Endothelial cell of umbilical vein (primary cell): ENCODE results near the gene SNRPA. TPM values are rescaled to one million over a fixed set of nuclear protein-coding genes. Genes with fewer than 3 reads are reported as not detected.

ENCODE experiments used
- BruUV-seq: library from RNA; stranded (reverse); fragments of 400-500 nt; replicated peaks from 2 replicates; lab custom pipeline; 2021; lab: Mats Ljungman, UMichigan
- CTCF ChIA-PET: fragments of 300-600, 350-600 bp; sonication (Branson Sonifier 250); formaldehyde crosslinking; loops from one replicate; lab custom pipeline; 2021; ENCODE audit warnings: antibody characterized with exemption, inconsistent platforms; lab: Charles Lee
- POLR2A ChIA-PET: fragments of 300-600, 350-600 bp; sonication (Branson Sonifier 250); formaldehyde crosslinking; loops from one replicate; lab custom pipeline; 2021; ENCODE audit warnings: antibody characterized with exemption, inconsistent platforms; lab: Charles Lee
- DNase-seq: peaks from one replicate; pipeline ENCODE4 v3.0.0-alpha.2; 2011; ENCODE audit warnings: low read depth, low spot score
- FAIRE-seq: peaks from 2 replicates; lab custom pipeline; 2011; peaks lifted over from hg19 to GRCh38; lab: Jason Lieb, UNC
- H2AFZ ChIP-seq: 2 replicates; pipeline ENCODE4 v1.6.0; 2012; ENCODE audit warnings: low read depth, low read length, control low read depth, inconsistent platforms
- H3K27ac ChIP-seq: 2 replicates; pipeline ENCODE4 v1.5.1; 2011; ENCODE audit warnings: low read depth, mild to moderate bottlenecking, control low read depth, low read length, moderate library complexity; ENCODE audit not compliant: insufficient read depth
- H3K27me3 ChIP-seq, 2 experiments: 2 replicates each; pipeline versions ENCODE4 v1.6.0 to v1.6.1; 2011; ENCODE audit warnings: low read length in 2 of 2, mixed read lengths in 1 of 2; ENCODE audit not compliant: control insufficient read depth in 2 of 2, insufficient read depth in 2 of 2
- H3K36me3 ChIP-seq, 2 experiments: 2 replicates in 1 of 2; 3 replicates in 1 of 2; pipeline ENCODE4 v1.5.1; 2011; ENCODE audit warnings: low read length in 2 of 2, mild to moderate bottlenecking in 1 of 2, moderate library complexity in 1 of 2; ENCODE audit not compliant: control insufficient read depth in 2 of 2, insufficient read depth in 2 of 2; ENCODE audit errors: extremely low read depth in 1 of 2
- H3K4me1 ChIP-seq: 3 replicates; pipeline ENCODE4 v1.5.1; 2011; ENCODE audit warnings: mild to moderate bottlenecking, low read length; ENCODE audit not compliant: control insufficient read depth, insufficient read depth; ENCODE audit errors: extremely low read depth
- H3K4me2 ChIP-seq: 2 replicates; pipeline ENCODE4 v1.6.1; 2011; ENCODE audit warnings: low read length, control low read depth, mixed read lengths; ENCODE audit not compliant: insufficient read depth
- H3K4me3 ChIP-seq, 3 experiments: fragments of 200-600 bp in 1 of 3; sonication (generic), shearing (Covaris generic) in 1 of 3; replicated peaks in 1 of 3; 2 replicates each; pipeline ENCODE4 v1.5.1; 2011 to 2016; ENCODE audit warnings: control low read depth in 3 of 3, low read length in 3 of 3, mild to moderate bottlenecking in 2 of 3, inconsistent platforms in 1 of 3, low read depth in 1 of 3, moderate library complexity in 1 of 3; ENCODE audit not compliant: insufficient read depth in 1 of 3
- H3K79me2 ChIP-seq: 2 replicates; pipeline ENCODE4 v1.6.0; 2012; ENCODE audit warnings: low read length, inconsistent platforms; ENCODE audit not compliant: control insufficient read depth, insufficient read depth
- H3K9ac ChIP-seq: replicated peaks from 2 replicates; pipeline ENCODE3; 2011; ENCODE audit warnings: low read length, control low read depth; ENCODE audit not compliant: insufficient read depth; ENCODE audit errors: extremely low read depth
- H3K9me1 ChIP-seq: replicated peaks from 3 replicates; pipeline ENCODE4 v1.6.0; 2011; ENCODE audit warnings: mild to moderate bottlenecking, low read length; ENCODE audit not compliant: control insufficient read depth, insufficient read depth; ENCODE audit errors: extremely low read depth
- H3K9me3 ChIP-seq: replicated peaks from 2 replicates; pipeline ENCODE4 v1.5.1; 2012; ENCODE audit warnings: low read length, inconsistent platforms; ENCODE audit not compliant: control insufficient read depth, insufficient read depth
- H4K20me1 ChIP-seq: replicated peaks from 2 replicates; pipeline ENCODE3; 2011; ENCODE audit warnings: mild to moderate bottlenecking, low read length; ENCODE audit not compliant: control insufficient read depth, insufficient read depth; ENCODE audit errors: extremely low read depth
- EZH2 ChIP-seq: IDR thresholded peaks from 2 replicates; pipeline ENCODE4 v1.6.1; 2012; ENCODE audit warnings: borderline replicate concordance, low read depth, mild to moderate bottlenecking, moderate library complexity, low read length, inconsistent platforms; ENCODE audit not compliant: severe bottlenecking
- FOS ChIP-seq: IDR thresholded peaks from 2 replicates; pipeline ENCODE4 v1.6.1; 2011; ENCODE audit warnings: mild to moderate bottlenecking, low read length, moderate library complexity, borderline replicate concordance; ENCODE audit not compliant: insufficient read depth
- GATA2 ChIP-seq: IDR thresholded peaks from 2 replicates; pipeline ENCODE4 v1.7.0; 2011; ENCODE audit warnings: low read depth, mild to moderate bottlenecking, moderate library complexity, mixed read lengths, low read length; ENCODE audit not compliant: insufficient read length, insufficient read depth
- JUN ChIP-seq: IDR thresholded peaks from 2 replicates; pipeline ENCODE4 v1.6.1; 2011; ENCODE audit warnings: borderline replicate concordance, low read depth; ENCODE audit not compliant: insufficient read length, insufficient read depth
- MYC ChIP-seq: IDR thresholded peaks from one replicate; pipeline ENCODE4 v1.6.1; 2011; ENCODE audit warnings: mild to moderate bottlenecking, low read depth, low read length
- POLR2A ChIP-seq: IDR thresholded peaks from 2 replicates; pipeline ENCODE4 v1.6.1; 2012; ENCODE audit warnings: low read depth, mild to moderate bottlenecking, control low read depth, low read length
- POLR2AphosphoS5 ChIP-seq: IDR thresholded peaks from 2 replicates; pipeline ENCODE4 v1.6.1; 2012; ENCODE audit warnings: low read depth, mild to moderate bottlenecking, control low read depth, low read length, moderate library complexity; ENCODE audit not compliant: insufficient read depth
- dilution Hi-C: fragments of 300-500 bp; cut with MboI; formaldehyde crosslinking; loops from one replicate; pipeline ENCODE4 v1.15.0; 2019; ENCODE audit warnings: low sequenced_read_pairs; ENCODE audit not compliant: extremely low pct_ligation_motif_present
- intact Hi-C: fragments of 100-400 bp; cut with micrococcal nuclease; formaldehyde crosslinking; loops from one replicate; pipeline ENCODE4 v1.10.0; 2022
- polyA plus RNA-seq, 4 experiments: library from polyadenylated mRNA; depleted of rRNA in 3 of 4; stranded (reverse) in 3 of 4; unstranded in 1 of 4; fragments of >200 nt; gene quantifications; 2 replicates each; pipeline versions ENCODE4 v1.2.1 to v1.2.3, GENCODE V29; 2011 to 2012; ENCODE audit warnings: missing spikeins in 1 of 4
- total RNA-seq: library from RNA; stranded (reverse); gene quantifications from 2 replicates; pipeline ENCODE4 v1.2.3, GENCODE V29; 2021
- TF ChIP-seq, protein P1 (sequence below): IDR thresholded peaks from 2 replicates; pipeline ENCODE4 v1.6.1; 2011; ENCODE audit not compliant: insufficient read depth, insufficient read length
- TF ChIP-seq, protein P2 (sequence below), 2 donors: IDR thresholded peaks; 1 replicate in 1 of 2; 2 replicates in 1 of 2; pipeline ENCODE4 v1.5.1; 2011; ENCODE audit warnings: low read length in 2 of 2, mild to moderate bottlenecking in 2 of 2, moderate library complexity in 2 of 2, control low read depth in 1 of 2, inconsistent platforms in 1 of 2, low read depth in 1 of 2; ENCODE audit not compliant: insufficient read depth in 1 of 2; ENCODE audit errors: extremely low read depth in 1 of 2

SNRPA gene
- total and polyA plus RNA-seq, 2 donors (not counting 3 experiments of a cell fraction or from before 2014, with no cell fraction given): 84.6 to 131 TPM

- Histone ChIP-seq H3K4me3 (no peak overlapping the region), H3K27ac (no peak overlapping the region), H3K9ac (no peak overlapping the region), H3K9me3 (no peaks in the 10 kb centered on the region), H2AFZ (no peak overlapping the region), H3K36me3 (peaks cover 18 to 29% of the 10 kb centered on the region in 2 experiments), H3K27me3 (no peaks in the 10 kb centered on the region), H3K4me2 (no peak overlapping the region), H3K4me1 (peaks cover 24% of the 10 kb centered on the region), H3K79me2 (peaks cover 77% of the 10 kb centered on the region), H4K20me1 (no peaks in the 10 kb centered on the region), H3K9me1 (no peaks in the 10 kb centered on the region)
- dilution Hi-C loops: no loop called here
- ChIA-PET POLR2A (interaction anchor here (0.5 kb wide), 1 partner anchor 354 kb away, joined by 7 read pairs; no protein-coding TSS in a partner anchor), CTCF (interaction anchor here (1.7 kb wide), 1 partner anchor 22 kb away, joined by 7 read pairs; the partner anchor contains the start of gene RAB4B)
- BruUV-seq: no TSS peak
- DNase-seq (no peak), FAIRE-seq (no peak)
- TF ChIP-seq POLR2AphosphoS5 (no peak), GATA2 (no peak), MYC (no peak), JUN (no peak), POLR2A (no peak), EZH2 (no peak)
- intact Hi-C loops: no loop called here
Observed at GRCh38 chr19:40755248-40755624, 4.2 kb downstream of the SNRPA start.

GRCh38 chr19:40755791-40756190 lies 4.8 kb downstream of the SNRPA start:
- no peaks in the 10 kb centered on the region for H3K9me3 ChIP-seq
- H3K4me2 ChIP-seq: no peak overlapping the region
- intact Hi-C loops (no loop called here), dilution Hi-C loops (no loop called here)
- TF ChIP-seq JUN (no peak), MYC (no peak), FOS (no peak), POLR2A (no peak), EZH2 (no peak), GATA2 (no peak), POLR2AphosphoS5 (no peak)
- TF ChIP-seq, protein P1, sequence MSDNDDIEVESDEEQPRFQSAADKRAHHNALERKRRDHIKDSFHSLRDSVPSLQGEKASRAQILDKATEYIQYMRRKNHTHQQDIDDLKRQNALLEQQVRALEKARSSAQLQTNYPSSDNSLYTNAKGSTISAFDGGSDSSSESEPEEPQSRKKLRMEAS: no peak
- TF ChIP-seq, protein P2, sequence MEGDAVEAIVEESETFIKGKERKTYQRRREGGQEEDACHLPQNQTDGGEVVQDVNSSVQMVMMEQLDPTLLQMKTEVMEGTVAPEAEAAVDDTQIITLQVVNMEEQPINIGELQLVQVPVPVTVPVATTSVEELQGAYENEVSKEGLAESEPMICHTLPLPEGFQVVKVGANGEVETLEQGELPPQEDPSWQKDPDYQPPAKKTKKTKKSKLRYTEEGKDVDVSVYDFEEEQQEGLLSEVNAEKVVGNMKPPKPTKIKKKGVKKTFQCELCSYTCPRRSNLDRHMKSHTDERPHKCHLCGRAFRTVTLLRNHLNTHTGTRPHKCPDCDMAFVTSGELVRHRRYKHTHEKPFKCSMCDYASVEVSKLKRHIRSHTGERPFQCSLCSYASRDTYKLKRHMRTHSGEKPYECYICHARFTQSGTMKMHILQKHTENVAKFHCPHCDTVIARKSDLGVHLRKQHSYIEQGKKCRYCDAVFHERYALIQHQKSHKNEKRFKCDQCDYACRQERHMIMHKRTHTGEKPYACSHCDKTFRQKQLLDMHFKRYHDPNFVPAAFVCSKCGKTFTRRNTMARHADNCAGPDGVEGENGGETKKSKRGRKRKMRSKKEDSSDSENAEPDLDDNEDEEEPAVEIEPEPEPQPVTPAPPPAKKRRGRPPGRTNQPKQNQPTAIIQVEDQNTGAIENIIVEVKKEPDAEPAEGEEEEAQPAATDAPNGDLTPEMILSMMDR (IDR thresholded peaks at IDR 0.05; ENCODE audit: extremely low read depth in 1 of 2, insufficient read depth in 1 of 2, low read depth in 1 of 2, low read length in 2 of 2): no peak
- H3K27me3 ChIP-seq: no peaks in the 10 kb centered on the region
- no TSS peak for BruUV-seq
- H3K4me1 ChIP-seq: peaks cover 28% of the 10 kb centered on the region
- no peaks in the 10 kb centered on the region for H3K9me1 ChIP-seq
- no peak overlapping the region for H3K9ac ChIP-seq
- POLR2A ChIA-PET: interaction anchor here (0.6 kb wide), 1 partner anchor 17 kb away, joined by 3 read pairs; no protein-coding TSS in a partner anchor
- FAIRE-seq (no peak), DNase-seq (no peak)
- H3K36me3 ChIP-seq: peaks cover 18 to 33% of the 10 kb centered on the region in 2 experiments
- H3K79me2 ChIP-seq: peaks cover 82% of the 10 kb centered on the region
- no peak overlapping the region for H3K4me3 ChIP-seq
- H3K27ac ChIP-seq: no peak overlapping the region
- H2AFZ ChIP-seq: no peak overlapping the region
- CTCF ChIA-PET: interaction anchor here (2.1 kb wide), 1 partner anchor 51 kb away, joined by 5 read pairs; no protein-coding TSS in a partner anchor
- no peaks in the 10 kb centered on the region for H4K20me1 ChIP-seq
